ENCODE measurements around the gene GPR55. TPM values are rescaled to one million over a fixed set of nuclear protein-coding genes. Genes with fewer than 3 reads are reported as not detected.

GPR55 gene
- total RNA-seq, 1 donor from 2014 or later: not detected

- Mint-ChIP-seq H3K36me3 (peaks cover 30% of the 10 kb centered on the region), H3K27ac (no peak overlapping the region), H3K27me3 (ENCODE audit: insufficient read depth, low read depth) (peaks cover 5% of the 10 kb centered on the region), H3K4me3 (no peak overlapping the region), H3K9me3 (no peaks in the 10 kb centered on the region), H3K4me1 (peaks cover 19% of the 10 kb centered on the region)
- TF ChIP-seq EZH2phosphoT487 (IDR thresholded peaks at IDR 0.05): no peak
- Histone ChIP-seq H3K27ac (no peak overlapping the region), H3K79me2 (ENCODE audit: low read depth) (peaks cover 3% of the 10 kb centered on the region), H3K4me1 (peaks cover 6% of the 10 kb centered on the region), H3K9ac (no peak overlapping the region), H3F3A (ENCODE audit: low read depth) (no peaks in the 10 kb centered on the region), H3K4me3 (no peak overlapping the region), H4K20me1 (ENCODE audit: low read depth) (peaks cover 7% of the 10 kb centered on the region), H3K9me3 (ENCODE audit: low read depth) (no peaks in the 10 kb centered on the region), H2AFZ (replicated peaks) (no peak overlapping the region), H3K36me3 (no peaks in the 10 kb centered on the region), H3K27me3 (no peaks in the 10 kb centered on the region), H3K4me2 (no peak overlapping the region)
- no peak for DNase-seq (ENCODE audit: low spot score)
These were observed 46.3 kb downstream of the GPR55 start for GRCh38 chr2:230878599-230879188.

GRCh38 chr2:230877759-230878598 is 47.1 kb downstream of the GPR55 start:
- no peak overlapping the region for H3K4me2 ChIP-seq
- no peak for DNase-seq (ENCODE audit: low spot score)
- Mint-ChIP-seq H3K4me1 (peaks cover 17% of the 10 kb centered on the region), H3K36me3 (peaks cover 30% of the 10 kb centered on the region), H3K27ac (peak overlapping the region; percentile 21), H3K27me3 (ENCODE audit: insufficient read depth, low read depth) (peaks cover 5% of the 10 kb centered on the region), H3K4me3 (no peak overlapping the region), H3K9me3 (no peaks in the 10 kb centered on the region)
- H3F3A ChIP-seq (ENCODE audit: low read depth): no peaks in the 10 kb centered on the region
- peaks cover 12% of the 10 kb centered on the region for H4K20me1 ChIP-seq (ENCODE audit: low read depth)
- peaks cover 6% of the 10 kb centered on the region for H3K4me1 ChIP-seq
- H3K27ac ChIP-seq: no peak overlapping the region
- TF ChIP-seq CTCF (IDR thresholded peaks at IDR 0.05) (no peak), EZH2phosphoT487 (IDR thresholded peaks at IDR 0.05) (no peak), EZH2 (IDR thresholded peaks at IDR 0.05) (no peak)
- no peaks in the 10 kb centered on the region for H3K27me3 ChIP-seq
- H3K9me3 ChIP-seq (ENCODE audit: low read depth): no peaks in the 10 kb centered on the region
- H3K9ac ChIP-seq: no peak overlapping the region
- no peak overlapping the region for H2AFZ ChIP-seq (replicated peaks)
- H3K36me3 ChIP-seq: no peaks in the 10 kb centered on the region
- H3K4me3 ChIP-seq: no peak overlapping the region
- H3K79me2 ChIP-seq (ENCODE audit: low read depth): peaks cover 10% of the 10 kb centered on the region

- H3K4me1 ChIP-seq: peaks cover 6% of the 10 kb centered on the region
- no peak overlapping the region for H3K27ac Mint-ChIP-seq
- H3K4me2 ChIP-seq: no peak overlapping the region
- peaks cover 20% of the 10 kb centered on the region for H4K20me1 ChIP-seq (ENCODE audit: low read depth)
- H3K27me3 Mint-ChIP-seq (ENCODE audit: insufficient read depth, low read depth): peaks cover 5% of the 10 kb centered on the region
- no peak overlapping the region for H3K4me3 Mint-ChIP-seq
- DNase-seq (ENCODE audit: low spot score): no peak
- no peaks in the 10 kb centered on the region for H3K9me3 Mint-ChIP-seq
- no peak overlapping the region for H3K27ac ChIP-seq
- H3K27me3 ChIP-seq: no peaks in the 10 kb centered on the region
- TF ChIP-seq EZH2 (IDR thresholded peaks at IDR 0.05) (no peak), CTCF (IDR thresholded peaks at IDR 0.05) (no peak), EZH2phosphoT487 (IDR thresholded peaks at IDR 0.05) (no peak)
- no peaks in the 10 kb centered on the region for H3K9me3 ChIP-seq (ENCODE audit: low read depth)
- no peak overlapping the region for H2AFZ ChIP-seq (replicated peaks)
- no peaks in the 10 kb centered on the region for H3K36me3 ChIP-seq
- H3K4me3 ChIP-seq: no peak overlapping the region
- no peaks in the 10 kb centered on the region for H3F3A ChIP-seq (ENCODE audit: low read depth)
- H3K4me1 Mint-ChIP-seq: peaks cover 21% of the 10 kb centered on the region
- peaks cover 32% of the 10 kb centered on the region for H3K36me3 Mint-ChIP-seq
- H3K79me2 ChIP-seq (ENCODE audit: low read depth): peaks cover 18% of the 10 kb centered on the region
- H3K9ac ChIP-seq: no peak overlapping the region
These were observed 47.8 kb downstream of the GPR55 start for GRCh38 chr2:230877116-230877758.

Data from neural progenitor cell (in vitro differentiated cells).